Measurements from ENCODE around the gene DDX39B.
"Not testable (repeated sequence)": the region's sequence is repeated elsewhere in the genome, so short reads cannot be mapped to it uniquely, and the experiment has no call there.

DDX39B gene

DNA sequence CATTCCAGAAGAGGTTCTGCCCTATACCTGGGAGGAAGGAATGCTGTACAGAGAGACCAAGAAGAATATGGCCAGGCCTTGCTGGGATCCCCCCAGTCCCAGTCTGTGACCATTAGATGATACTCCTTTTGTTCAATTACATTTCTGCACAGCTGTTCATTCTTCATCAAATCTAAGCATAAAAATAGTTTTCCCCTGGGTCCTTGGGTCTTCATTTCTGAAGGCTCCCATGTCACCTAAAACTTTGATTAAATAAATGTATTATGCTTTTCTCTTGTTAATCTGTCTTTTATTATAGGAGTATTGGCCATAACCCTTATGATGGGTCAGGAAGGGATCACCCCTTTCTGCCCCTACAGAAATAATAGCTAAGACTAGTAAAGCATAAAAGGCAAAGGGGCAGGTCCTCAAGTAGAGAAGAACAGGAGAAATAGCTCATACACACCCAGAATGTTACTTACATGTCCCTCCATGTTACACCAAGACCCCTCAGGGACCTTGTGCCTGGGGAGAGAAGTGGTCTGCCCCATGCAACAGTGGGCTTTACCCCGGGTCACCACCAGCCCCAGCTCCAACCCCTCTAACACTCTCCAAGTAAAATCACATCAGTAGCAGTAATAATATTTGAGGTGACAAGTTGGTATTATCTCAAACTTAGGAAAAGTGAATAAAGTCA, 28.2 kb upstream of the DDX39B start:
- H2AFZ ChIP-seq (ENCODE audit: low read depth, low read length): no peak overlapping the region
- no peaks in the 10 kb centered on the region for H3K9me3 ChIP-seq (ENCODE audit: low read length)
- H3K4me1 ChIP-seq (ENCODE audit: insufficient read depth, low read length): peaks cover 9% of the 10 kb centered on the region
- no peaks in the 10 kb centered on the region for H3K36me3 ChIP-seq (ENCODE audit: insufficient read depth, low read length)
- peaks cover 11% of the 10 kb centered on the region for H3K27me3 ChIP-seq (ENCODE audit: insufficient read depth, low read length)
- H3K4me3 ChIP-seq (ENCODE audit: low read length): no peak overlapping the region

DNA sequence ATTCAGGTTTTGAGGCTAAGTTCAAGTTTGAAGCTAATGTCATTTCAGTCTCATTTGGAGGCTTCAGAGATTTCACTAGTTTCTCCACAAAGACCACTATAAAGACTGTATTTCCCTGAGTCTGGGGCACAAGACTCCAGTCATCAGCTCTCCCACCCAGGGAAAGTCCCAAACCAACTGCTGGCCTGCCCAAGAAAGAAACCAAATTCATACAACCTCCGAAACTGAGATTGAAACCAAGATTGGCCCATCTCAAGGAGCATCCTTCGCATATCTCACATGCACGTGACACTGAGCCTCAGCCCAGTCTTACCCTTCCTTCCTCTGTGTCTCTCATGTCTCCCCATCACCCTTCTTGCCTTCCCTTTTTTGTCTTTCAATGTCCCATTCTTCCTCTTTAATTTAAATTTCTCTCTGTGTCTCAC, 26.7 kb upstream of the DDX39B start:
- no peaks in the 10 kb centered on the region for H3K36me3 ChIP-seq (ENCODE audit: insufficient read depth, low read length)
- no peak overlapping the region for H2AFZ ChIP-seq (ENCODE audit: low read depth, low read length)
- H3K4me1 ChIP-seq (ENCODE audit: insufficient read depth, low read length): peaks cover 9% of the 10 kb centered on the region
- H3K9me3 ChIP-seq (ENCODE audit: low read length): no peaks in the 10 kb centered on the region
- no peak overlapping the region for H3K4me3 ChIP-seq (ENCODE audit: low read length)
- peaks cover 11% of the 10 kb centered on the region for H3K27me3 ChIP-seq (ENCODE audit: insufficient read depth, low read length)

DNA sequence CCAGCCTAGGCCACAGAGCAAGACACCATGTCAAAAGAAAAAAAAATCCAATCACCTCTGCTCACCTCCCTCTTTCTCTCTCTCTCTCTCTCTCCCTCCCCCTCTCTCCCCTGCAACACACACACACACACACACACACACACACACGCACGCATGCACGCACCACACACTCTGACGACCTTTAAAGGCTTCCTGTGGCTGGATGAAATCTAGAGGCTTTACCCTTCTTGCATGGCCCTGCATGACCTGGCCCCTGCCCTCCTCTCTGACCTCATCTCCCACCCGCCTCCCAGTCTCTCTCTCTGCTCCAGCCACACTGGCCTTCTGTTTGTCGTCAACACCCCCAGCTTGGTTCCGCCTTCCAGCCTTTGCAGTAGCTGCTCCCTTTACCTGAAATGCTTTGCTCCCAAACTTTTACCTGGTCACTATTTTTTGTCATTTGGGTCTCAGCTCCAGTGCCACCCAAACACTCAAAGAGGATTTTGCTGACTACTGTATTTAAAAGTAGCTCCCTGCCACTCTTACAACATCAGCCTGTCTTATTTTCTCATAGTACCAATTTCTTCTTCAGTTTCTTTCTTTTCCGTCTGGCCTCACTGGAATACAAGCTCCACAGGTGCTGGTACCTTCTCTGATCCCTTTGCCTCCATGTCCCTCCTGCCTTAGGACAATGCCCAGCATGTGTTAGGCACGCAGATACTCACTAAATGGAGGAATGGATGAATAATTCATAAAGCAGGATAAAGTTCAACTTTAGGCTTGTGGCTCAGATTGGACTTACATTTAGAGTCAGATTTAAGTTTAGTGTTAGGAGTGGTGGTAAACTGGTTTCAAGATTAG, 25.9 kb upstream of the DDX39B start:
- Histone ChIP-seq H3K36me3 (ENCODE audit: insufficient read depth, low read length) (no peaks in the 10 kb centered on the region), H3K9me3 (ENCODE audit: low read length) (no peaks in the 10 kb centered on the region), H3K4me1 (ENCODE audit: insufficient read depth, low read length) (peaks cover 9% of the 10 kb centered on the region), H3K4me3 (ENCODE audit: low read length) (no peak overlapping the region), H3K27me3 (ENCODE audit: insufficient read depth, low read length) (peaks cover 9% of the 10 kb centered on the region), H2AFZ (ENCODE audit: low read depth, low read length) (no peak overlapping the region)

DNA sequence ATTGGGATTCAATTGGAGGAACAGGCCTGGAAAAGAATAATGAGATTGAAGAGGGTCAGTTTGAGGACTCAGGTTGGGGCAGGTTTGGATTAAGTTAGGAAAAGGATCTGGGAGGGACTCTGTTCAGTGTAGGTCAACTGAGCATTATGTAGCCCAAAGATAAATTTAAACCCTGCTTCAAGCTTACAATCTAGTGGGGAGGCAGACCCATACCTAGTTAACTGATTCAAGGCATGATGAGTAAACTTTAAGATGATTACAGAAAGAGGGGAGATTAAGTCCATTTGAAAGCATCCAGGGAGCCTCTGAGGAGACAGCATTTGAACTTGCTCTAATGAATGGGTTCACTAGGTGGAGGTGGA, 18.9 kb upstream of the DDX39B start:
- Histone ChIP-seq H3K4me3 (ENCODE audit: low read length) (no peak overlapping the region), H3K27me3 (ENCODE audit: insufficient read depth, low read length) (no peaks in the 10 kb centered on the region), H3K9me3 (ENCODE audit: low read length) (no peaks in the 10 kb centered on the region), H3K36me3 (ENCODE audit: insufficient read depth, low read length) (peaks cover 48% of the 10 kb centered on the region), H3K4me1 (ENCODE audit: insufficient read depth, low read length) (no peaks in the 10 kb centered on the region), H2AFZ (ENCODE audit: low read depth, low read length) (no peak overlapping the region)

DNA sequence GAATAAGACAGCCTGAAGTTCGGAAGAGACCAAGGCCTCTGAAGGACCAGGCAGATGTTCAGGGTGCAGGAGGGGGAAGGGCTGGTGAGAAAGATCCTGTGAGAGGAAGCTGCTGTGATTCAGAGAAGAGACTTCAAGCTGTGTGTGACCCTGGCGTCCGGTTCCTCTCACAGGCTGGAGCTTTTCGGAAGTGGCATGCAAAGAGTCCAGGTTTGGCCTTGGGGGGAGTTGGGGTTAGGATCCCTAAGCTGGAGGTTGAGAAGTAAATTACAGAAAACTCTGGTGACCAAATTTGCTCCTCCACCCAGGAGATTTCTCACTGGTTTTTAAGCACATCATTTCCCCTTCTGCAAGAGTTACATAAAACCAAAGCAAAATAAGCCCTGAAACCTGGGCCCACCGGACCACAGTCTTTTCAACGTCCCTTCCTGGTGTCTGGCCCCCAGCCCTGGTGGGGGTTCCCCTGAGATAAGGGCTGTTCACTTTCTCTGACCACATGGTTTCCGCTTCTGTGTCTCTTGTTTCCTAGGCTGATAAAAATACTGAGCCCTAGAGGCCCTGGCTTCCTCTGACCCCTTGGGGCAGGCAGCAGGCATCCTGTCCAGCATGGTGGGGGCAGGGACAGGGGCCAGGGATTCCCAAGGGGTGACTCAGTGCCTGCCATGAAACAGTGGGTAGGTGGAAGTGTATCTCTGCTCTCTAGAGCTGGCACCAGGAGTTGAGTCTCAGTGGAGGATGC, 18.3 kb upstream of the DDX39B start:
- H3K9me3 ChIP-seq (ENCODE audit: low read length): no peaks in the 10 kb centered on the region
- no peak overlapping the region for H3K4me3 ChIP-seq (ENCODE audit: low read length)
- H3K27me3 ChIP-seq (ENCODE audit: insufficient read depth, low read length): no peaks in the 10 kb centered on the region
- no peaks in the 10 kb centered on the region for H3K4me1 ChIP-seq (ENCODE audit: insufficient read depth, low read length)
- H3K36me3 ChIP-seq (ENCODE audit: insufficient read depth, low read length): peaks cover 48% of the 10 kb centered on the region
- no peak overlapping the region for H2AFZ ChIP-seq (ENCODE audit: low read depth, low read length)

DNA sequence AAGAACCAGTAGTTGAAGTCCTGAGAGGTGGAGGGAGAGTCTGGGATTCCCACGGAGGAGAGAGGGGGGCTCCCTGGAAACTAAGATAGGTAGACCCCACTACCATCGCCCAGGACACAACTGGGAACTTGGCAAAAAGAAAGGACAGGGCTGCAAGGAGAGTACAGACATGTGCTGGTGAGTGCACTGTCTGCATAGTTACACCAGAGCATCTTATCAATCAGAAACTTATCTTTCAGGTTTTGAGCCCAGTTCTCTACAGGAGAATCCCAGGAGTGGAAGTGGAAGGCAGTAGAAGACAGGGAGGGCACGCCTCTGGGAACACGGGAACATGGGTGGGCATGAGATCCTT, 17.8 kb upstream of the DDX39B start:
- H3K4me3 ChIP-seq (ENCODE audit: low read length): no peak overlapping the region
- no peaks in the 10 kb centered on the region for H3K9me3 ChIP-seq (ENCODE audit: low read length)
- no peaks in the 10 kb centered on the region for H3K27me3 ChIP-seq (ENCODE audit: insufficient read depth, low read length)
- H3K36me3 ChIP-seq (ENCODE audit: insufficient read depth, low read length): peaks cover 51% of the 10 kb centered on the region
- no peaks in the 10 kb centered on the region for H3K4me1 ChIP-seq (ENCODE audit: insufficient read depth, low read length)
- no peak overlapping the region for H2AFZ ChIP-seq (ENCODE audit: low read depth, low read length)

DNA sequence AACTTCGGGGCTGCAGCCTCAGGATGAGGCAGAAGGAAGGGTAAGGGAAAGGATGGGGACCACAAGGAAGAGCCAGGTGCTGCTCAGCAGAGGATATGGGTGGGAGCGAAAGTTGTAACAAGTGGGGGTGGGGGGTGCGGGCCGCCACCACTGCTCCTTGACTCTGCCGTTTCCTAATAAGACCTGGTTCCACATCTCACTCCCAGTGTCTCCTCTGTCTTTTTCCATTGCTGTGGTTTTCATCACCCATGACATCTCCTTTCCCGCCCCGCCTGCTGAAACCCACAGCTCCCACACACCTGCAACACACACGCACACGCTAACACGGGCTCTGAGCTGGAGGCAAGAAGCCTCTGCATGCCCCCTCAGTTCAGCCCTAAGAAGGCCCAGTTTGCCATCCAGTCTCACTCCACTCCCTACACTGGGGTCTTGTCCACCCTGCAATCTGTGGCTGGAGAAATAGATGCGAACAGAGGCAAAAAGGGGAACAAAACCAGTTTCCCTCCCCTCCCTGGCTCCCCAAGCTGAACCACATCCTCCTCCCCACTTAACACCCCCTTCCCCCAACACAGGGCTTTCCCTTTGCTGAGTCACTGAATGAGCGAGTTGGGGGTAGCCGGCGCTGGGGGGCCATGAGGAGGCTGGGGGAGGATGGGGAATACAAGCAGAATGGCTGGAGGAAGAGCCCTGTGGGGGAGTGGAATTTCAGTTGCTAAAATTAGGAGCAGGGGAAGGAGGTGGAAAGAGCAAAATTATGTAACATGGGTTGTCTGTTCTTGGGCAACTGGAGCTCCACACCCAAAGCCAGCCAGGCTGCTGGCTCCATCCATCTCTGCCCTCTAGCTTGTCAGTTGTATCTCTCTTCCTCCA, 17.1 kb upstream of the DDX39B start:
- Histone ChIP-seq H3K4me1 (ENCODE audit: insufficient read depth, low read length) (no peaks in the 10 kb centered on the region), H3K27me3 (ENCODE audit: insufficient read depth, low read length) (no peaks in the 10 kb centered on the region), H3K36me3 (ENCODE audit: insufficient read depth, low read length) (peaks cover 56% of the 10 kb centered on the region), H3K9me3 (ENCODE audit: low read length) (no peaks in the 10 kb centered on the region), H3K4me3 (ENCODE audit: low read length) (no peak overlapping the region), H2AFZ (ENCODE audit: low read depth, low read length) (no peak overlapping the region)

DNA sequence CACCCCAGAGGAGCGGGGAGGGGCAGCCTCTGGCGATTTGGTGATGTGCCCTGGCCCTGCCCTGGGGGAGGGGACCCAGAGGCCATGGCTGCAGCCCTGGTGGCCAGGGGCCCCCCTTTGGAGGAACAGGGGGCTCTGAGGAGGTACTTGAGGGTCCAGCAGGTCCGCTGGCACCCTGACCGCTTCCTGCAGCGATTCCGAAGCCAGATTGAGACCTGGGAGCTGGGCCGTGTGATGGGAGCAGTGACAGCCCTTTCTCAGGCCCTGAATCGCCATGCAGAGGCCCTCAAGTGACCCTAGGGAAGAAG, 16.5 kb upstream of the DDX39B start:
- Histone ChIP-seq H3K27me3 (ENCODE audit: insufficient read depth, low read length) (no peaks in the 10 kb centered on the region), H3K36me3 (ENCODE audit: insufficient read depth, low read length) (peaks cover 59% of the 10 kb centered on the region), H3K9me3 (ENCODE audit: low read length) (no peaks in the 10 kb centered on the region), H3K4me1 (ENCODE audit: insufficient read depth, low read length) (no peaks in the 10 kb centered on the region), H2AFZ (ENCODE audit: low read depth, low read length) (no peak overlapping the region), H3K4me3 (ENCODE audit: low read length) (no peak overlapping the region)

DNA sequence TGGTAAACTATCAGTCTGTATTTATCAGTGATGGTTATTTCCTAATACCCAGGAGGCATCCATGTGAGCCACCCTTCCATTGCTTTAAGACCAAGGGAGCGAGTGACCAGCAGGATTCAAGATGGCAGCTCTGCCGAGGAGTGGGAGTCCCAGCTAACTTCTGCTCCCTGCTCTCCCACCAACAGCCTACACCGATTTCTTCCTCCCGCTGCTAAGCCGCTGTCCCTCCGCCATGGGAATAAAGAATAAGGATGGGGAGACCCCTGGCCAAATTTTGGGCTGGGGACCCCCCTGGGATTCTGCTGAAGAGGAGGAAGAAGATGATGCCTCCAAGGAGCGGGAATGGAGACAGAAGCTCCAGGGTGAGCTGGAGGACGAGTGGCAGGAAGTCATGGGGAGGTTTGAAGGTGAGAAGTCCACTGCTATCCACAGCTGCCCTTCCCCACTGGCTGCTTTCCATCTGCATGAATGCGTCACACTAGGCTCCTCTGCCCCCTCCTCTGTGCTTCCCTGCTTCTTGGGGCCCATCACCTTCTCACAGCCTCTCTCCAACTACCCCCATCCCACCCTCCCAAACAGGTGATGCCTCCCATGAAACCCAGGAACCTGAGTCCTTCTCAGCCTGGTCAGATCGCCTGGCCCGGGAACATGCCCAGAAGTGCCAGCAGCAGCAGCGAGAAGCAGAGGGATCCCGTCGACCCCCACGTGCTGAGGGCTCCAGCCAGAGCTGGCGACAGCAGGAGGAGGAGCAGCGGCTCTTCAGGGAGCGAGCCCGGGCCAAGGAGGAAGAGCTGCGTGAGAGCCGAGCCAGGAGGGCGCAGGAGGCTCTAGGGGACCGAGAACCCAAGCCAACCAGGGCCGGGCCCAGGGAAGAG, 15.9 kb upstream of the DDX39B start:
- H2AFZ ChIP-seq (ENCODE audit: low read depth, low read length): no peak overlapping the region
- no peaks in the 10 kb centered on the region for H3K9me3 ChIP-seq (ENCODE audit: low read length)
- H3K27me3 ChIP-seq (ENCODE audit: insufficient read depth, low read length): no peaks in the 10 kb centered on the region
- H3K36me3 ChIP-seq (ENCODE audit: insufficient read depth, low read length): peaks cover 62% of the 10 kb centered on the region
- H3K4me1 ChIP-seq (ENCODE audit: insufficient read depth, low read length): no peaks in the 10 kb centered on the region
- no peak overlapping the region for H3K4me3 ChIP-seq (ENCODE audit: low read length)

DNA sequence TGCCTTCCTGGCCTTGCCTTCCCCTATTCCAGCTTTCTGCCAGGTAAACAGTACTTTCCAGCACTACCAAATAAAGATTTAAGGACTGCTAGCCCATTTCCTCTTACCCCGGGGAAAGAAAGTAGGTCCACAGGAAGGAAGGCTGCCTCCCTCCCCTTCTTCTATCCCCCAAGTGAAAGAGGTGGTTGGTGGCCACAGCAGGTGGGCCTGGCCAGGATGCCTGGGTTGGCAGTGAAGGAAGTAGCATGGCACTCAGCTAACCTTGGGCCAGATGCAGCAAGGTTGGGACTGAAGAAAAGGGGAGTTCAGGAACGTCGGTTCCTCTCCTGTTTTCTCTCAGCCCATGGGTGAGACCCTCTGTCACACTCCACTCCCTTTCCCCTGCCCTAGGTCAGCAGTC, 14.5 kb upstream of the DDX39B start:
- no peaks in the 10 kb centered on the region for H3K27me3 ChIP-seq (ENCODE audit: insufficient read depth, low read length)
- no peak overlapping the region for H3K4me3 ChIP-seq (ENCODE audit: low read length)
- no peaks in the 10 kb centered on the region for H3K4me1 ChIP-seq (ENCODE audit: insufficient read depth, low read length)
- peaks cover 64% of the 10 kb centered on the region for H3K36me3 ChIP-seq (ENCODE audit: insufficient read depth, low read length)
- H3K9me3 ChIP-seq (ENCODE audit: low read length): no peaks in the 10 kb centered on the region
- H2AFZ ChIP-seq (ENCODE audit: low read depth, low read length): no peak overlapping the region

DNA sequence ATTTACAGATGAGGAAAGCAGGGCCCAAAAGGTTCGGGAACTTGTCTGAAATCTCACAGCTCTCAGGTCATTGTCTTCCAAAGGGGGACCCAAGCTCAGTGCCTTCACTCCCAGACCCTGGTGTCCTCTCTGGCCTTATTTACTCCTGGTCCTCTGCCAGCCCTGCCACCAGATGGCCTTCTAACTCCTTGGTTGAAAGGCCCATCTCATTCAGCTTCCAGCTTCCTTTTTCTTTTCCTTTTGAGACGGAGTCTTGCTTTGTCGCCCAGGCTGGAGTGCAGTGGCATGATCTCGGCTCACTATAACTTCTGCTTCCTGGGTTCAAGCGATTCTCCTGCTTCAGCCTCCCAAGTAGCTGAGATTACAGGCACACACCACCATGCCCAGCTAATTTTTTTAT, 9.6 kb upstream of the DDX39B start:
- H3K4me3 ChIP-seq (ENCODE audit: low read length); H2AFZ ChIP-seq (ENCODE audit: low read depth, low read length); H3K4me1 ChIP-seq (ENCODE audit: insufficient read depth, low read length); H3K9me3 ChIP-seq (ENCODE audit: low read length); H3K27me3 ChIP-seq (ENCODE audit: insufficient read depth, low read length): not testable (repeated sequence)
- H3K36me3 ChIP-seq (ENCODE audit: insufficient read depth, low read length): peaks cover 46% of the 10 kb centered on the region

DNA sequence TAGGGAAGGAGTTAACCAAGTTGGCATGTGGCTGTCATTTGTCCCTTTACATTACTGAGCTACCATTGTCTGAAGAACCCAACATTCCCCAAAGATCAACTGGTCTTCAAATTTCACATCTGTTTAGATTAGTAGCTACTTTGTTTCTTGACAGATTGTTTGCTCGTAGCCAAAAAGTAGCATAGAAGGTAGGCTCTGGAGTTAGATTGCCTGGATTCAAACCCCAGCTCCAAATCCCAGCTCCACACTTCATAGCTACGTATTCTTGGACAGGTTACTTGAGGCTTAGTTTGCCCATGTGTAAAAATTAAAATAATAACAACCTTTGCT, 6.7 kb upstream of the DDX39B start:
- Histone ChIP-seq H3K4me3 (ENCODE audit: low read length) (peak overlapping the region; percentile 59), H3K27me3 (ENCODE audit: insufficient read depth, low read length) (no peaks in the 10 kb centered on the region), H3K9me3 (ENCODE audit: low read length) (no peaks in the 10 kb centered on the region), H2AFZ (ENCODE audit: low read depth, low read length) (no peak overlapping the region), H3K4me1 (ENCODE audit: insufficient read depth, low read length) (peaks cover 20% of the 10 kb centered on the region), H3K36me3 (ENCODE audit: insufficient read depth, low read length) (peaks cover 31% of the 10 kb centered on the region)
